Fibroblast of skin of scalp (primary cell): ENCODE measurements around the gene EPS8.

Experiments used
- DNase-seq: peaks from one replicate; pipeline ENCODE4 v3.0.0-alpha.2; 2013

The EPS8 gene

GRCh38 chr12:15599266-15600037 is 189.7 kb downstream of the EPS8 start:
- peak; percentile 79 for DNase-seq

GRCh38 chr12:15597125-15597830 is 191.9 kb downstream of the EPS8 start:
- DNase-seq, result no peak

- DNase-seq, result no peak
Measured at GRCh38 chr12:15596174-15596573, 193.0 kb downstream of the EPS8 start.

GRCh38 chr12:15592934-15593333 is 196.3 kb downstream of the EPS8 start:
- no peak for DNase-seq

GRCh38 chr12:15591811-15592210 is 197.4 kb downstream of the EPS8 start:
- no peak for DNase-seq

GRCh38 chr12:15590180-15590826 is 198.9 kb downstream of the EPS8 start:
- DNase-seq, result peak; percentile 79

- DNase-seq, result no peak
Measured at GRCh38 chr12:15589328-15590032, 199.7 kb downstream of the EPS8 start.

- DNase-seq, result peak; percentile 69
Measured at GRCh38 chr12:15584366-15585041, 204.7 kb downstream of the EPS8 start.

GRCh38 chr12:15583804-15584203 is 205.4 kb downstream of the EPS8 start:
- no peak for DNase-seq

GRCh38 chr12:15581006-15581405 is 208.2 kb downstream of the EPS8 start:
- peak; percentile 51 for DNase-seq

- DNase-seq, result no peak
Measured at GRCh38 chr12:15580431-15580830, 208.8 kb downstream of the EPS8 start.

GRCh38 chr12:15575671-15576541 is 213.3 kb downstream of the EPS8 start:
- peak; percentile 50 for DNase-seq

- no peak for DNase-seq
Measured at GRCh38 chr12:15574353-15574752, 214.8 kb downstream of the EPS8 start.
